ENCODE data around the gene FMN1.
"Not testable (repeated sequence)": the region's sequence is repeated elsewhere in the genome, so short reads cannot be mapped to it uniquely, and the experiment has no call there.

FMN1 gene

DNA sequence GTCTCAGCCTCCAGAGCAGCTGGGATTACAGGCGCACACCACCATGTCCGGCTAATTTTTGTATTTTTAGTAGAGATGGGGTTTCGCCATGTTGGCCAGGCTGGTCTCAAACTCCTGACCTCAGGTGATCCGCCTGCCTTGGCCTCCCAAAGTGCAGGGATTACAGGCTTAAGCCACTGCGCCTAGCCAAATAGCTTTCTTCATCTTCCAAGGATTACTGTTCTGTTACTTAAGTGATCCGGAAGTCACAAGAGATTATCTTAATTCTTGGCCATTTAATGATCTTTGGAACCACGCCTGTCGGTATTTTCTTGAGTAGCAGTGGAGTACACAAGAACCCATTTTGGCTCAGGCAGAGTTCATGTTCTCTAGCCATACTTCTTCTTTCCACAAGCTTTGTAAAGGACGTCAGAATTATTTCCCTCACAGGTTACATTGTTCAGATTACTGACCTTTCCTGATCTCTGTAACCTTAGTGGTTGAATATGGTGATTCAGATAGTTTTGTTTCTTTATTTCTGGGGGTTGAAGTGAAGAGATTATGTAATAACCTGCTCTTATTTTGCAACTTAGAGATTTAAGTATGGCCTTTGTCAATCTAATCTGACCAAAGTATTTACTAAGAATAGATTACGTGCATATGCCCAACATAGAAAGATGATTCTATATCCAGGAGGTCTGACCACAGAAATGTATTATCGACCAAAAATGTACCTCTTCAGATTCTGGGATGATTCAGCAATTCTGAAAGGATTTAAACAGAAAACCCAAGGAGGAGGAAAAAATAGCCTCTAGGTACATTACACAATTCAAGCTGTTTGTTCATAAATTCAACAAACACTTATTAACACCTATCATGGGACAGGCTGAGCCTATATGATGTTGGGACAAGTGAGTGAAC lies 344.5 kb downstream of the FMN1 start:
- DNase-seq: no peak

DNA sequence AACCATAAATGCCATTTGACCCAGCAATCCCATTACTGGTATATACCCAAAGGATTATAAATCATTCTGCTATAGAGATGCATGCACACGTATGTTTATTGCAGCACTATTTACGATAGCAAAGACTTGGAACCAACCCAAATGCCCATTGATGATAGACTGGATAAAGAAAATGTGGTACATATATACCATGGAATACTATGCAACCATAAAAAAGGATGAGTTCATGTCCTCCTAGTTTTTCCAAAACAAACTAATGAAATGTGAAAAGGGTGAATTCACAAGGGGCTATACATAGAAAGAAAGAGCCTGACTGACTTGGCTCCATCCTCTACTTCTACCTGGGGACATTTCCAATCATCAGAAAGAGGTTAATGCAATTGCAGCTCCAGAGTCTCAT lies 347.8 kb downstream of the FMN1 start:
- DNase-seq: not testable (repeated sequence)

DNA sequence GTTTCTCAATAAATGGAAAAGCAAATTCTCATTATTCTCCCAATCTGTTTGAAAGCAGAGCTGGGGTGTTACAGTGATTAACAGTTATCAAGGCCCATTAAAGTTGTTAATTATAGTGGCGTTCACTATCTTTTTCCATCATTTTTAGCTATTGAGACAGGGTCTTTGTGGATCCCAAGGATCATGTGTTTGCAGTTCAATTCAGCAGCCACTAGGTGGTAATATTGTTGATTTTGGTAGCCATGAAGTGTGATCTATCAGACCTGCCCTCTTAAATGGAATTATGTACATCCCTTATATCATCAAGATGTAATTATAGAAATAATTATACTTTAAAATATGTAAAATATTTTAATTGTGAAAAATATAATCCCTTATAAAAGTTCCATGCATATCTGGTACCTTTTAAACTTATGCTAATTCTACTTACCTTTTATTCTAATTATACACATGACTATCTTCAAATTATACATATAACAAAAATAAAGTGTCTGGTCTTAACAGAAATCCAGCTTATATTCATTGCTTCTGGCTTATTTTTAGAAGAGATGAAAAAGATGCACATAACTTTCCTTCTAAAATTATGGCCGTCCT lies 350.3 kb downstream of the FMN1 start:
- no peak for DNase-seq

DNA sequence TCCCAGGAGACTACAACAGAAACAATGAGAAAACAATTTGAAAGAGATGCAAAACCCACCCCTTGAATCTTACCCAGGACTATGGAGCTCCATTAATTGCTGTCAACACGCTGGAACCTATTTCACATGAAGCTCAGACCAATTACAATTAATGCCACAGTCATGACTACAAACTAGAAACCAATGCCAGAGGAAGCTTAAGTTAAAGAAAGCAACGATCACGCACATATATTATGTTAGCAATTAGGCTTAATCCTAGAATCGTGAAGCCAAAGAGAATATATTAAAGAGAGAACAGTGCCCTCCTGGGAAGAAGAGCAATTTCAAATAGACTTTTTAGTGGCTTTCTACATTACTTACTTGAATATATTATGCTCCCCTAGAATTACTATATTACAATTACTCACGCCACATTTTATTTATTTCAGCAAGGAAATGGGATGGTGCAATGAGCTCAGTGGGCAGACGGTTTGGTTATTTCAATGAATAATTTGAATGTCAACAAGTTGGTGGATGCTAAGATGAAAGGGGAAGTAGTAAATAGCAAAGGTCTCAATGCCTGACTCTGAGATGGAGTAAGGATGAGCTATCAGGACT lies 351.2 kb downstream of the FMN1 start:
- no peak for DNase-seq

DNA sequence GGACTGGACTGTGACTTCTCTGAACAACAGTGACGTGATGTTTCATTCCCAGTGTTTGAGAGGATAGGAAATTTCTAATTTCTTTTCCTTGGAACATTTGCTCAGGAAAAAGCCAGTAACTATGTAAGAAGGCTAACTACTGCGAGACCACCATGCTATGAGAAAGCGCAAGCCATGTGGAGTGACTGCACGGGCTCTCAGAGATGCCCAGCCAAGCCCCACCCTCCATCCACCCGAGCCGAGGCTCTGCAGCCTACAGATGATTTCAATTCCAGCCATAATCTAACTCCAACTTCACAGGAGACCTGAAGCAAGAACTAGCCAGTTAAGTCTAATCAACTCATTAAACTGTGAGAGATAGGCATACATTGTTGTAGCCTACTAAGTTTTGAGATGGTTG lies 352.4 kb downstream of the FMN1 start:
- no peak for DNase-seq

DNA sequence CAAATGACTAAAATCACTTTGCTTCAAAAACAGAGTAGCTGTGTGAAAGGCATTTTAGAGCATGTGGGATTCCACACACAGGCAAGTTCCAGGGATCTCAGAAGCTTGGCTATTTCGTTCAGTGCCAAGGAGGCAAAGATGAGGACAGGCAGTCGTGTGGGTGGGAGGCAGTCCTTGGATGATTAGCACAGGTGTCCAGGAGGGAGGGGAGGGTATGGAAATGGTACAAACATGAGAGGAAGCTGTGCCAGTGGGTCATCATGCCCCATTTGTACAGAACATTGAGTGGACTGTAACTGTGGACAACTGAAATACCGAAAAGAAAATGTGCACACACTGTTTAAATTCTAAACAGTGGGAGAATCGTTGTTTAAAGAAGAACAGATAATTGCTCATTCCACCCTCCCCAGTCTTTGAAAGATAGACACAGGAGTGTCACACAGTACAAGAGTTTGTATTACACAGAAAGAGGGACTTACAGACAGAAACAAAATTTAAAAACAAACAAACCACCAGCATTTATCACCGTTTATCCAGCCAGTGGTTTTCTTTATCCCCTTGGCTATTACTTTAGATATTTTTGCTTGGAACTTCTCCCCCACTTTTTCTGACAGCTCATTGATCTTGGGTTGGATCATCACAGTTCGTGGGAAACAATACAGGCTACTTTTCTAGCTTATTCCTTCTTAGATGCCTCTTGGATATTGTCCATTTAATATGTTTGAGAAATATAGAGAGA lies 353.8 kb downstream of the FMN1 start:
- no peak for DNase-seq

DNA sequence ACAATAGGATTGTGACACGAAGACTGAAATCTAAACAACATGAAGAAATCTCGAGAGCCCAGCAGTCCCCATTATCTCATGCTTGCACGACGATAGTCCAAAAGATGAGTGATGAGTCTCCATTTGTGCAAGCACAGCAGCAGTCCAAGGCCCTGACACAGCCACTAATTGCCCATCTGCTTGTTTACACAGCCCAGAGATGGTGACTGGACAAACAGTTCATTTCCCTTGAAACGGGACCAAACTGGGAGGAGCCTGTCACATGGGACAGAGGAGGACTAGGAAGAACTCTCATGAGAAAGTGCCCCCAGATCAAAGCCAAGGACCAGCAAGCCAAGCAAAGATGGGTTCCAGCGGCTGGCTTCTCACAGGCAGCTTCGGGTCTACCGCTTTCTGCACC lies 355.7 kb downstream of the FMN1 start:
- no peak for DNase-seq

DNA sequence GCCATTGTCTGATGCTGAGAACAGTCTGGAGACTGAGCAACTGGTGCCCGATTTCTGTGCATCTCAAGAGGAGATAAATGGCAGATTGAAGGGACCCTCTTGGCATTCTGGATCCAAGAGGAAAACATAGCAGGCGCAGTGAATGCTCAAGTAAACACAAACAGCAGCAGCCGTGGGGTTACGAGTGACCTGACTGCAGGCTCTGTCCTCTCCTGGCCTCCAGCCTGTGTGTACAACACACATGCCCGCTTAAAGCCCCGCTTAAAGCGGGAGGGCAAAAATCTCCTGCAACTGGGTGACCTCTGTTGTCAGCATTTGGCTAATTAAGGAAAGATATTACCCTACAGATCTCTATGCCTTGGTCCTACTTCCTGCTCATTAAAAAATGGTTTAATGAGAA lies 356.2 kb downstream of the FMN1 start:
- no peak for DNase-seq

DNA sequence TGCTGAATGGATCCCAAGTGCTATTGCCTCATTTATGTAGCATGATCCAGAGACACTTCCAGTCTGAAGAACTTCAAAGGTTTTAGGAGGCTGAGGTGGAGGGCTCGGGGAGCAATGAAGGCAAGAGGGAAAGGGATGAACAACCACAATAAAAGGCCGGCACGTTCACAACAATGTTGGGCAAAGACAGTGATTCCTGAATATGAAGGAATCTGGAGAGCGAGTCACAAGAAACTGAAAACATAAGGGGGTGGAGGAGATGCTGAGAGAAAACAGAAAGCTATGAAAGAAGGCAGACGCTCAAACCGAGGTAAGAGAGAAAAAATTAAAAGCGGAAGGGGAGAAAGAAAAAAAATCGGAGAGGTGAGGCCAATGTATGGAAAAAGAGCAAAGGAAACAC lies 356.6 kb downstream of the FMN1 start:
- no peak for DNase-seq

DNA sequence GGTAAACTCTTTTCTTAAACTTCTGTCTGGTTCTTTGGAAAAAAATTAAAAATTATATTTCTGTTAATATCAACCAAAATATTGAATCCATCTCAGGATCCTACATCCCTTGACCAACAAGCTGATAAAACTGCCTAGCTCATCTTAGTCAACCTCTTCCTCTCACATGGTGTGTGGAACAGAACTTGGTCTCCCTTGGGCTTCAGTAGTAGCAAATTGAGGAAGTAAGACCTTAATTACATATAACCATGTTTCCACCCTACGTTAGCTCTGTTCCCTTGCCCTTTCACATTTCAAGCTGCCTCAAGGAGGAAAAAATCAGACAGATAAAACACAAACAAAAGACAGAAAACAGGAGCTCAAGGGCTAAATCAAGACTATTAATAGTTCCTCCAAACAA lies 360.4 kb downstream of the FMN1 start:
- no peak for DNase-seq

DNA sequence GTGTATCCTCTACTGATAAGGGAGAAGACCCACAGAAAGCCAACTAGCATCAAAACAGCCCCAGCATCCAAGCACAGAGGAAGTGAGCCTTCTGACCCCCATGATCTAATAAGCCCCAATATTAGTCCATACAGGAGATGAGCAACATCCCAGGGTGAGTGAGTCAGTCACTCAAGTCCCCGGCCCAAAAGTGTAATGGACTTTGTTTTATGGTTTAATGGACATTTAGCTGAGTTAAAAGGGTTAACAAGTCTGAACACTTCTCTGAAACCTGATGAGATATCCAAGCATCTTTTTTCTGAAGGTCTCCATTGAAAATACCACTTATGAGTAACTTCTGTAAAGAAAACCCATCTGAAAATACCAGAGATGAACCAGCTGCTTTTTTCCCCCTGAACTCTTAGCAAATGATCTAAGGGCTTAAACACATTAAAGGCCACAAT lies 361.1 kb downstream of the FMN1 start:
- no peak for DNase-seq

DNA sequence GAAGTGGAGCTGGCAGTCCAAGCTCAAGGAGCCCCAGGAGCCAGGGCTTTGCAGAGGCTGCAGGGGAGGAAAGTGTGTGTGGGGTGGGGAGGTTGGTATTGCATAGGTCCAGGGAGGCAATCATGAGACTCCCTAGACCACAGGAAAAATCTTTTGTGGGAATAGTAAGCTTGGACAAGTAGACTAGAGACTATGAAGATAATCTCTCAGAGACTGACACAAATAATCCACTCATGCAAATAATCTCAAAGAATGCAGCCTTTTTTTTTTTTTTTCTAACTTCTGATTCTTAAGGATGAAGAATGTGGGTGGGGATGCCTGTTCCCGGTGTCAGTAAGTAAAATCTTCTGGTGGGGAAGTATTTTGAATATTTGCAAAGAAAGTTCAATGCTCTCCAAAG lies 363.0 kb downstream of the FMN1 start:
- DNase-seq: no peak

DNA sequence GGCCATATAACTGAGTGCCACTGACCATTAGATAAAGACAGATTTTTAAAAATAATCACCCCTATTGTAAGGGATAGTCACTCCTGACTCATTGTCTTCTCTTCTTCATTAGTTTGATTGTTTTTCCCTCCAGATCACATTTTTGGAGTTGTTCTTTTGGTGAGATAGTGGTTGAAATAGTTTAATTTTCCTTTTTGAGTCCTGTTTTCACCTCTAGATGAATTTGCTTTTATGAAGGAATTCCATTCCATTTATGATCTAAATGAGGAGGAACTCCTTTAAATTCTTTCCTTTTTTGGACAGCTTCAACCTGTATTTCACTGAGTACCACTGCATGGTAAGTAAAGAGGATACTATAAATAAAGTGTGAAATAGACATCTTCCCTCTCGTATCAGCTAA lies 364.3 kb downstream of the FMN1 start:
- DNase-seq: no peak

DNA sequence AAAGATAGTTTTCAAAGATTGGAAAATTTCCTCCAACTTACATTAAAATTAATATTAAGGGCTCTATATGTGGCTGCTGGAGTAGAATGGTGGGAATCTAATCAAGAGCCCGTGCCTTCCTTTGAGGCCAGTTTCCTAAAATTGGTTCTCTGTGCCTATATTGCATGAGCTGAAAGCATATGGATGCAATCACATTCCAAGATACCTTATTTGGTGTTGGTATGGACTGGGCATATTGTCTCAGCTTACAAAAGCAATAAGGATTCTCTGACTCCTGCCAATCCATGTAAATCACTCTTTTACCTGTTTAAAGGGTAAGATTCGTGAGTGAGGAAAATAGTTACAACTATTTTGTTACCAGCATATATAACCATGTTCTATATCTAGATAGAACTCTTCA lies 365.1 kb downstream of the FMN1 start:
- DNase-seq: no peak

DNA sequence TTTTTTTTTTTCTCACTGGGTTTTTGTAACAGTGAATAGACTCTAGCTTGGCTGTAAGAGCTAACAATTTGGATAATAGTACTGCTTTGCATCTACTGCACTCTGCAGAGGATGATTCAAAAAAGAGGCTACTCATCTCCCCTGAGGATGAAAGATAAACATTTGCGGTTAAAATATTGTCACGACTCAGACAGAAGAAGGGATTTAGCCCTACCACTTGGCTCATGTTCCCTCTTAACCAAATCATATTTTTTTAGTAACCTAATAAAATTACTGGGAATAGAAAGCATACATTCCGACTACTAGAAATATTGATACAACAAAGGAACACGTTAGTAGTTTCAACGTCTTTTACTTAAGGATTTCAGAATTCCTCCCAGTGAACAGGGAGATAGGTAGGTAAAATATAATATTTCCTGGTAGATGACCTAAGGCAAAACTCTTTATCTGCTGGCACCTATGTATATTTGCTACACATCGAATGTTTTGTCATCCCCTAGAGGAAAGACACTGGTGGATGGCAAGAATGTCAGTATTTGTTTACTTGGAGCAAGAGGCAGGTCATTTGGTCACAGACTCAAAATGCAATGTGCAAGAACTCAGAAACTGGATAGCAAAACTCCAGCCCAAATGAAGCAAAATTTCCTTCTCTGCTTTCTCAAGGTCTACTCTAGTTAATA lies 365.9 kb downstream of the FMN1 start:
- no peak for DNase-seq

DNA sequence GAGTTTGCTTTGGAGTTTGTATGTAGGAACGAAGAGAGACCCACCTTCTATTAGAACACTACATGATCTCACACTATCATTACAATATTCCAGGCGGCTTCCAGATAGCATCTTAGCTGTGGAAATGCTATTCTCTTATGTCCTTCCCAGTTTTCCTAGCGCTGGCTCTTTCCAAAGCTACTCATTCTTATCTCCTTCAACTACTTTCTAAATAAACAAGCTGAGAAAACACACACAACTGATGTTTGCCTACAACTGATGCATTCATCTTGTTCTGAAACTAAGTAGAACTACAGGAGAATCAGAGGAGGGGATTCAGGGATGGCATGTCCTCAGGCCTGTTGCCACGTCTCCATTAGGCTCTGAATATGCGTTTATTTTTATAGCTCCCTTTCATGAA lies 367.8 kb downstream of the FMN1 start:
- no peak for DNase-seq

DNA sequence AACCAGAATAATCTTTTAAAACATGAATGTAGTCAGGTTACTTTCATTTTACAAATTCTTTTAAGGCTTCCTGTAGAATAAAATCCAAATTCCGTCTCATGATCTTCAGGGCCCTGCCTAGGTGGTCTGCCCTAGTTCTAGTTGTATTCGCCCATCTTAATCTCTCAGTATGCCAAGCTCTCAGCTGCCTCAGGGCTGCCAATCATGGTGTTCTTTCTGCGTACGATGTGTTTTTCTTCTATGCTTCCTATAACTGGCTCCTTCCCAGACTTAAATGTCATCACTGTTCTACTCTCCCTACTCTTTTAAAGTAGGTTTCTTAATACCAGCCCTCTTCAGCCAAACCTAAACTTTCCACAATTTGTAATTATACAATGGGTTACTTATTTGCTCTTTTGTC lies 369.3 kb downstream of the FMN1 start:
- no peak for DNase-seq

DNA sequence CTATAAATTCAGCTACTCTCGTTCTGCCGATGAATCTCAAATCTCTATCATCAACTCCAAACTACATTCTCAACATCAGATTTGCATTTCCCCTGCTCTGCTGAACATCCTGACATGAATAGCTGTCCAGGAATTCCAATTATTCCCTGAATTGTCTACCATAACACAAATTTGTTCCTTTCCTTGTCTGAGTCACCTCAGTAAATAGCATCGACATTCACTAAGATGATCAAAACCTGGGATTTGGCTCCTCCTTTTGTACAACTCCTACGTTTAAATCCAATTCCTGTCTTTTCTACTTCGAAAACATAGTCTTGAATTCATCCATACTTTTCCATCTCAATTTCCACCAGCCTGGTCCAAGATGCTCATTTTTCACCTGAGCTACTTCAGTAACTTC lies 369.7 kb downstream of the FMN1 start:
- DNase-seq: no peak

DNA sequence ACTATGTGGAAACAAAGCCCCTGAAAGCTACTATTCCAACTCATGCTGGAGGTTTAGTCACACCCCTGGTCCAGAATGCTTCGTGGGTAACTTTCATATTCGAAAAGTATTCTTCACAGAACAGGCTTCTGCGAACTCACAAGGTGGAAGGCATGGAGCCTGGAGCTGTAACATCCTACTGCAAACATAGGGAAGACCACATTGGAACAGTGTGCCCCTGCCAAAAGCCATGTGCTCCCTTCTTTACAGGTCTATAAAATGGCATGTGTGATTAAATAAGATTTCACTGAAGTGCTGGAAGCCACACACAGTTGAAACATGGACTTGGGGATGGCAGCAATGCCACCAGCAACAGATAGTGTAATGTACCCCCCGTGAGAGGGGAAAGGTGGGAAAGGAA lies 370.8 kb downstream of the FMN1 start:
- no peak for DNase-seq

DNA sequence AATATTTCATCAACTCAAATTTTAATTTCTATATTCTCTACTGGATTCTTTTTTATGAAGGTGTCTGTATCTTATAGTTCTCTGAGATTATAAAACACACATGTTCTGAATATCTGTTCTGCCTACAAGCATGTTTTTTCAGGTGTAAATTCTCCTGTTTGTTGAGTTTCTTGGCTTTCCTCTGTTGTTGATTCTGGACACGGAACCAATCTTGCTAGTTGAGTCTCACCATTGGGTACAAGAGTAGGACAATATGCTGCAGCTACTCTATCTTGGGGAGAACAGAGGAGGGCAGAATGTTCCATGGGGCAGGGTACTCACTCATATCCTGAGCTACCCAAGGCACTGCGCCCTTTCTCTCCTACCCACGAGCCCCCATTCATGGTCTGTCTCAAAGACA lies 371.8 kb downstream of the FMN1 start:
- no peak for DNase-seq

DNA sequence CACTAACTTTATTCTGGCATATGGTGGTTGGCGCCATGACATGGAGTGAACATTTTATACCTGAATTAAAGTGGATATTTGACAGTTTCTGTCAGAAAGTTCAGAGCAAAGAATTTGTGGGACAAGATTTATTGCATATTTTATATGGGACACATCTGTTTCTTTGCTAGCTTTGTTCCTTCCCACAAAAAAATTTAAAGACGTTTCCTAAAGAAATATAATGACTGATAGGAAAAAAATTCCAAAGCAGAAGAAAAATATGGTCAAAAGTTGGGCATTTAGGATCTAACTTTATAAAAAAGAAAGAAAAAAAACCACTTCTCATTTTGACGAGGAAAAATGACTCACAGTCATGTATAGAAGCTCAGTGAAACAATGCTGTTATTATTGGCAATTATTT lies 375.1 kb downstream of the FMN1 start:
- DNase-seq: no peak

DNA sequence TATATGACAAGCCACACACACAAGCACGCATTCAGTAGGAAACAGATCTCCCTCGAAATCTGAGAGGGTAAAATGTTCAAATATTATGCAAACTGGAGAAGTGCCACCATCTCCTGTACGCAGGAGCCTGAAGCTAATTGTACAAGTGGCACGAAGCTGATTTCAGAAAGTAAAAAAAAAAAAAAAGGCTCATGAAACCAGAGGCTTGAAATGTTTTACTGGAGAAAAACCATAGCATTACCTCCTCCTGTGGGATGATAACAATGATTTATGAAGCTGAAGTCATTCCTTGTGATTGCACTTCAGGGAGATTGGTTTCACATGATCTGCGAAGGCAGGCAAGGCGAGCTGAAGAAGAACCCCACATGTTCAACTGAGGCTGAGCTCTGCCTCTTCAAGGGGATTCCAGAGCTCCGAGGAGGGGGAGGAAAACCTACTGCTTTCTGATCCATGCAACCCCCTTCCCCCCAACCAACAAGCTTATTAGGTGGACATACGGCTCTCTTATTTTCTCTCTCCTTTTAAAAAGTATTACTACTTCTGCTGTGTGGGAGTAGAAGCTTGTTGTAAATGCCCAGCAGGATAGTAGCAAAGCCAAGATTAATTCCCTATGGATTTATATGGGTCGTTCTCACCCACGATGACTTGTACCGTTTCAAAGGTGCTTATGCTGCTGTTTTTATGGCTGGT lies 375.6 kb downstream of the FMN1 start:
- DNase-seq: no peak

All from CD4-positive, alpha-beta T cell treated with Interleukin-12 subunit alpha and Interleukin-12 subunit beta, for 1 hour (primary cell).